Cerebellar cortex (tissue), 1 donor: Measurements from ENCODE around the gene PPFIA1.

Source experiments
- DNase-seq: peaks from one replicate; pipeline ENCODE4 v3.0.0-alpha.2; 2015; ENCODE audit warnings: low spot score

The PPFIA1 gene

GRCh38 chr11:70433526-70433925, 163.0 kb downstream of the PPFIA1 start:
- DNase-seq: no peak
